HT1080 (cell line): ENCODE data around the gene PROK1. TPM values are rescaled to one million over a fixed set of nuclear protein-coding genes. Genes with fewer than 3 reads are reported as not detected.
A peak's percentile ranks its signal among the peaks of the same experiment; 100 is the strongest.
"Not testable (repeated sequence)": the region's sequence is repeated elsewhere in the genome, so short reads cannot be mapped to it uniquely, and the experiment has no call there.

Experiments used
- DNase-seq: peaks from one replicate; pipeline ENCODE4 v3.0.0-alpha.2; 2015; ENCODE audit warnings: low read depth
- polyA plus RNA-seq, 2 experiments: library from polyadenylated mRNA; depleted of rRNA; stranded (reverse); fragments of >200 nt; gene quantifications; 2 replicates each; pipeline ENCODE4 v1.2.3, GENCODE V29; 2015
- total RNA-seq: library from RNA; depleted of rRNA; stranded (reverse); fragments of >200 nt; shearing (Covaris generic); gene quantifications from 2 replicates; pipeline ENCODE4 v1.2.3, GENCODE V29; 2014; rRNA removed

Gene PROK1, protein sequence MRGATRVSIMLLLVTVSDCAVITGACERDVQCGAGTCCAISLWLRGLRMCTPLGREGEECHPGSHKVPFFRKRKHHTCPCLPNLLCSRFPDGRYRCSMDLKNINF
- total RNA-seq, result not detected in 2 replicates
- polyA plus RNA-seq (2015; cell fraction: cytosol; rRNA removed), result not detected in 2 replicates
- polyA plus RNA-seq (2015; cell fraction: nucleus; rRNA removed), result not detected in 2 replicates

GRCh38 chr1:110450929-110451328 lies at the start of gene PROK1:
Gene PROK1 (plus strand): TSS chr1:110451149. CDS start chr1:110451217, 68 bp downstream.
- no peak for DNase-seq

DNA sequence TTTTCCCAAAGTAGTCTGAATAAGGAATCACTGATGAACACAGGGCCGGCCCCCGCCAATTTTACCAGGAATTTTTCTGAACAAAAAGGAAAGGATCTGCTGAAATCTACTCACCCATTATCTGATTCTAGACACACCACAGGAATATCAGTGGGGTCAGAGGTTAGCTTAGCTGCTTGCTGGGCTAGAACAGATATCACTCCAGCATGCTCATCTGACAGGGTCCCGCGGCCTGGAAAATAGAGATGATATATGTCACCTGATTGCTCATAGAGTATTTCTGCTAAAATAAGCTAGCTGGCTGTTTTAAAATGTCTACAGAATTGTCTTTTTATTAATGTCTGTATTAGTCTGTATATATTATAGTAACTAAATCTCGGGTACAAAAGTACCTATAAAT lies 47.1 kb upstream of the PROK1 start:
- DNase-seq, result no peak

- DNase-seq, result no peak
These were observed 46.5 kb upstream of the PROK1 start for GRCh38 chr1:110404401-110404800.

- DNase-seq, result not testable (repeated sequence)
These were observed 44.5 kb upstream of the PROK1 start for GRCh38 chr1:110406407-110406806.

GRCh38 chr1:110407260-110408210 lies 43.4 kb upstream of the PROK1 start, which contains the start of gene LAMTOR5:
Gene LAMTOR5 (minus strand): TSS chr1:110407694. CDS start chr1:110407620, 74 bp downstream.
- peak; percentile 89 for DNase-seq

GRCh38 chr1:110408488-110408887 lies 42.5 kb upstream of the PROK1 start:
- DNase-seq, result no peak

DNA sequence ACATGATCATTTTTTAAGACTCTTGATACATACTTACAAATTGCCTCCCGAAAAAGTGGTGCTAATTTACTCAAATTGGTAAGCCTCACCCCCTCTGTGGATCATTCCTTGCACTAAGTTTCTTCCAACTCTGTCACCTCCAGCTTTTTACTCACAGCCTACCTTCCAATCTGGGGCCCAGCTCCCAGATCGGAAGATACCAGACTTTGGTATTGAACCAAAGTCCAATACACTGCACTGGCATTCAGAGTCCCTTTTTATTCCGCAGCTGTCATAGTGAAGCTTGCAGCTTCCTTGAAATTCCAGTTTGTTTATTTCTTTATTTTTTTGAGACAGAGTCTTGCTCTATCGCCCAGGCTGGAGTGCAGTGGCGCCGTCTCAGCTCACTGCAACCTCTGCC lies 41.6 kb upstream of the PROK1 start:
- DNase-seq, result no peak

DNA sequence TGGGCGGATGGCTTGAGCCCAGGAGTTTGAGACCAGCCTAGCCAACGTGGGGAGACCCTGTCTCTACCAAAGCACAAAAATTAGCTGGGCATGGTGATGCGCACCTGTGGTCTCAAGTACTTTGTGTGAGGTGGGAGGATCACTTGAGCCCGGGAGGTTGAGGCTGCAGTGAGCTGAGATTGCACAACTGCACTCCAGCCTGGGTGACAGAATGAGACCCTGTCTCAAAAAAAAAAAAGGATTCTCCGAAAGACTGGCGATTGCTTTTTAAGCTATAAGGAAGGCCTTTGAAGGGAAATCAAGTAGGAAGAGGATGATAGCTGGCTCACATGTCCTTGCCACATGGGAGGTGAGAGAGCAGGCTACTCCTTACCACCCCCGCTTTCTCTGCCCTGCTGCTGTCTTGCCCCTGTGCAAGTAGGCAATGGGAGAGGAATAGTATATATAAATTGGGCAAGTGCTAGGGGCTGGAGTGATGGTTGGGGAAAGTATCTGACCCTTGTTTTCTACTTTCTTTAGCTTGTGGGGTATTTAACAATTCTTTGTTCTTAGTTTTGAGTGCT lies 39.7 kb upstream of the PROK1 start:
- DNase-seq, result no peak

GRCh38 chr1:110412576-110412975 lies 38.4 kb upstream of the PROK1 start:
- DNase-seq, result peak; percentile 77

DNA sequence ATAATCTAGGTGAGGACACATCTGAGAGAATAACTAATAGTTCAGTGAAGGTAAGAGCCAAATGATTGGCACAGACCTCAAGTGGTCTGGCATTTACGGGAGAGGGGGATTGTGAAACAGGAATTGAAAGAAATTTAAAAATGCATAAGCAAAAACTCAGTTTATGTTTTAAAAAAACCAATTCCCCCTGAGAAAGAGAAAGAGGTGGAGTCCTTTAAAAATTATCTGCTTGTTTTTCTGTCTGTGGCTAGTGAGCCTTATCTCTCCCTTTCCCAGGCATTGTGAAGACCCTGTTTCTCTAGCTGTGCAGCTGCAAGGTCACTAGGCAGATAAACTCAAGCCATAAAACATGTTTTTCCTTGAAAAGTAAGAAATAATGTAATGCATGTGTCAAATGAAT lies 37.9 kb upstream of the PROK1 start:
- not testable (repeated sequence) for DNase-seq

GRCh38 chr1:110418729-110419128 lies 32.2 kb upstream of the PROK1 start:
- no peak for DNase-seq

- DNase-seq, result no peak
These were observed 30.8 kb upstream of the PROK1 start for GRCh38 chr1:110420023-110420662.

DNA sequence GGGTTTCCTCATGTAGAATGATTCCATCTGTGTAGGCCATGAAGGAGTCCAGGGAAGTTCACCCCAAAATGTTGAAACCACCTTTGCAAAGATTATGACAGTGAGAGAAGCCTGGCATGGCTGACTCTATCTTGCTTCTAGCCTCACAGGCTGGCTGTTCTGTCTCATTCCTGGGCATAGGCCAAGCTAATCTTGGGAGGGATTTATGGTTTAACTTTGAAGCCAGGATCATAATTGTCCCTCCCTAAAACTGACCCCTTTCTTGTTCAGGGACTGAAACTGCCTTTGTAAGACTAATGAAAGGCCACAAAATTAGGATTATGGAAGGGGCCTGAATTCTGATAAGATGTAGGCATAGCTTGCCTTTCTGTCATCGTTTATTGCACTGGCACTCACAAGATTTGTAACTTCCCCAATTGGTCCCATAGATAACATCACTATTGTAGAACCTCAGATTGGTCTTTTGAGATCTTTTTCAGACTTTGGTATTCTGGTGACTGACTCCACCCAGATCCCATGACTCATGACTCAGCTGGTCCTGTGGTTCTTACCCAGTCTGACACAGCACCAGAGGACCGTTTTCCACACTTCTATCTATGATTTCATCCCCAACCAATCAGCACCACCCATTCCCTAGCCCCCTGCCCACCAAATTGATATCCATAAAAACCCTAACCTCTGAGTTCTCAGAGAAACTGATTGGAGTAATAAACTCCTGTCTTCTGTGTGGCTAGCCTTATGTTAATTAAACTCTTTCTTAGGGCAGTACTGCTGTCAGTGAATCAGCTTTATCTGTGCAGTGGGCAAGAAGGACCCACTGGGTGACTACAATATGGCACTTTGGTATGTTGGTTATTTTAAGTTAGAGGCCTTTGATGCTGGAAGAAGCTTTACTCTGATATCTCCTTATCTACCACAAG lies 29.8 kb upstream of the PROK1 start:
- peak; percentile 54 for DNase-seq

- no peak for DNase-seq
These were observed 26.0 kb upstream of the PROK1 start for GRCh38 chr1:110424699-110425611.

GRCh38 chr1:110425612-110426152 lies 25.3 kb upstream of the PROK1 start:
- DNase-seq, result no peak

- DNase-seq, result no peak
These were observed 24.1 kb upstream of the PROK1 start for GRCh38 chr1:110426854-110427253.

DNA sequence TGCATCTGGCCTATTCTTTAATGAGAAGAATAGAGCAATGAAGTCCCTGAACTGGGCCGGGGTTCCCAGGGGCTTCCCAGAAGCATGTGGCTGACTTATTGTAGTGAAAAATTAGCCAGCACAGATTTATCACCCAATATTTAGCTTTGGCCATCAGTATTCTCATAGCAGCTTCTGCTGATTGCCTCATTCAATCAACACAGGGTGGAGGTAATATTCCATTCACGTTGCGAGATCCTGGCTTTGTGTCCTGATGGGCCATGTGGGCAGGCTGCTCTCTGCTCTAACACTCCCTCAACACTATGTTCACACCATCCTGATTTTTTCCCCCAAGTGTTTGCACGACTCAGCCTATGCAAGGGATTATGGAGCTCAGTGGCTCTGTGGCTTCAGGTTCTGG lies 22.0 kb upstream of the PROK1 start:
- no peak for DNase-seq

- DNase-seq, result no peak
These were observed 20.6 kb upstream of the PROK1 start for GRCh38 chr1:110430366-110430765.

GRCh38 chr1:110430901-110431300 lies 20.0 kb upstream of the PROK1 start:
- no peak for DNase-seq
